Naive B cell (primary cell): ENCODE measurements around the gene LHX5. TPM values are rescaled to one million over a fixed set of nuclear protein-coding genes. Genes with fewer than 3 reads are reported as not detected.

Source experiments
- ATAC-seq, 2 donors: fragments of 150-1000 bp; cut with Tn5 transposase; 2 replicates each; pipeline ENCODE4 v1.10.0; 2021; ENCODE audit warnings: low read depth in 2 of 2, mild to moderate bottlenecking in 2 of 2, moderate library complexity in 2 of 2
- DNase-seq: peaks from one replicate; pipeline ENCODE4 v3.0.0; 2022
- H3K27ac Mint-ChIP-seq, 6 donors: one replicate each; pipeline ENCODE4 v1.8.0; 2020 to 2022; ENCODE audit warnings: mild to moderate bottlenecking in 6 of 6, mixed read lengths in 6 of 6, moderate library complexity in 5 of 6, inconsistent platforms in 2 of 6
- H3K27me3 Mint-ChIP-seq, 3 donors: one replicate each; pipeline ENCODE4 v1.8.0; 2021 to 2022; ENCODE audit warnings: mixed read lengths in 3 of 3, mild to moderate bottlenecking in 1 of 3
- H3K36me3 Mint-ChIP-seq, 2 donors: one replicate each; pipeline ENCODE4 v1.8.0; 2020 to 2022; ENCODE audit warnings: mixed read lengths in 2 of 2, inconsistent platforms in 1 of 2, mild to moderate bottlenecking in 1 of 2
- H3K4me1 Mint-ChIP-seq, 3 donors: one replicate each; pipeline ENCODE4 v1.8.0; 2020 to 2022; ENCODE audit warnings: mixed read lengths in 3 of 3, inconsistent platforms in 1 of 3, mild to moderate bottlenecking in 1 of 3, moderate library complexity in 1 of 3
- H3K4me3 Mint-ChIP-seq, 8 donors: one replicate each; pipeline ENCODE4 v1.8.0; 2020 to 2022; ENCODE audit warnings: mild to moderate bottlenecking in 8 of 8, mixed read lengths in 8 of 8, moderate library complexity in 8 of 8, inconsistent platforms in 2 of 8
- H3K9me3 Mint-ChIP-seq, 7 donors: one replicate each; pipeline ENCODE4 v1.8.0; 2020 to 2022; ENCODE audit warnings: mixed read lengths in 7 of 7, mild to moderate bottlenecking in 5 of 7, inconsistent platforms in 2 of 7, moderate library complexity in 1 of 7
- polyA plus RNA-seq, 6 donors: library from polyadenylated mRNA; unstranded; fragments of 300-500 nt; fragmentation: Illumina TruSeq; gene quantifications; one replicate each; pipeline ENCODE4 v1.2.3, GENCODE V29; 2021; ENCODE audit warnings: low read depth in 6 of 6

Gene LHX5
- polyA plus RNA-seq, 6 donors from 2014 or later, result not detected

- Mint-ChIP-seq H3K36me3 (no peaks in the 10 kb centered on the region), H3K27me3 (peaks cover 8 to 34% (median 31%) of the 10 kb centered on the region in 3 donors), H3K9me3 (peaks cover 0 to 4% (median 0%) of the 10 kb centered on the region in 7 donors), H3K4me3 (peak overlapping the region in 1 of 8 donors; percentile 61), H3K27ac (peak overlapping the region in 1 of 6 donors; percentile 71), H3K4me1 (peaks cover 11 to 23% (median 20%) of the 10 kb centered on the region in 3 donors)
- no peak for ATAC-seq
- DNase-seq, result no peak
These were observed 47.2 kb downstream of the LHX5 start for GRCh38 chr12:113424456-113424855.

GRCh38 chr12:113422886-113423669 is 48.6 kb downstream of the LHX5 start:
- H3K27ac Mint-ChIP-seq, result peak overlapping the region in 2 of 6 donors; percentile 30 to 91
- DNase-seq (no peak), ATAC-seq (no peak)
- no peaks in the 10 kb centered on the region for H3K9me3 Mint-ChIP-seq
- H3K4me1 Mint-ChIP-seq, result peaks cover 11 to 23% (median 20%) of the 10 kb centered on the region in 3 donors
- H3K4me3 Mint-ChIP-seq, result no peak overlapping the region
- peaks cover 8 to 22% (median 22%) of the 10 kb centered on the region in 3 donors for H3K27me3 Mint-ChIP-seq
- no peaks in the 10 kb centered on the region for H3K36me3 Mint-ChIP-seq

GRCh38 chr12:113422030-113422885 is 49.4 kb downstream of the LHX5 start, which contains the start of gene SDSL:
Gene SDSL (plus strand): TSS chr12:113422380. CDS start chr12:113427983, 5,603 bp downstream.
- Mint-ChIP-seq H3K27me3 (peaks cover 8 to 19% (median 19%) of the 10 kb centered on the region in 3 donors), H3K4me1 (peaks cover 11 to 23% (median 20%) of the 10 kb centered on the region in 3 donors), H3K9me3 (no peaks in the 10 kb centered on the region), H3K36me3 (no peaks in the 10 kb centered on the region), H3K27ac (peak within 1 kb of the TSS; percentile 22 to 93 (median 73)), H3K4me3 (peak within 1 kb of the TSS in 6 of 8 donors; percentile 39 to 69 (median 50))
- ATAC-seq, result peak; percentile 97
- peak; percentile 49 for DNase-seq

- DNase-seq, result no peak
- no peak for ATAC-seq
- Mint-ChIP-seq H3K4me3 (no peak overlapping the region), H3K27ac (peak overlapping the region in 3 of 6 donors; percentile 37 to 92 (median 91)), H3K27me3 (peaks cover 6 to 17% (median 16%) of the 10 kb centered on the region in 3 donors), H3K36me3 (no peaks in the 10 kb centered on the region), H3K4me1 (peaks cover 9 to 28% (median 24%) of the 10 kb centered on the region in 3 donors), H3K9me3 (no peaks in the 10 kb centered on the region)
These were observed 50.6 kb downstream of the LHX5 start for GRCh38 chr12:113420996-113421595.

- Mint-ChIP-seq H3K27me3 (peaks cover 5 to 21% (median 14%) of the 10 kb centered on the region in 3 donors), H3K36me3 (no peaks in the 10 kb centered on the region)
- ATAC-seq, result no peak
These were observed 53.3 kb downstream of the LHX5 start for GRCh38 chr12:113418213-113418879.

GRCh38 chr12:113416091-113416754 is 55.4 kb downstream of the LHX5 start:
- H3K4me3 Mint-ChIP-seq, result no peak overlapping the region
- DNase-seq (peak; percentile 6), ATAC-seq (peak; percentile 63 to 68)
- H3K27me3 Mint-ChIP-seq, result peaks cover 6 to 26% (median 23%) of the 10 kb centered on the region in 3 donors
- H3K4me1 Mint-ChIP-seq, result peaks cover 3 to 17% (median 11%) of the 10 kb centered on the region in 3 donors
- H3K36me3 Mint-ChIP-seq, result no peaks in the 10 kb centered on the region
- peak overlapping the region in 4 of 6 donors; percentile 31 to 72 (median 68) for H3K27ac Mint-ChIP-seq
- H3K9me3 Mint-ChIP-seq, result no peaks in the 10 kb centered on the region

More at GRCh38 chr12:113418213-113418879, 53.3 kb downstream of the LHX5 start:
- Mint-ChIP-seq H3K4me1 (peaks cover 9 to 29% (median 21%) of the 10 kb centered on the region in 3 donors), H3K4me3 (no peak overlapping the region), H3K27ac (peak overlapping the region in 1 of 6 donors; percentile 32), H3K9me3 (no peaks in the 10 kb centered on the region)
- no peak for DNase-seq

GRCh38 chr12:113414519-113415038 is 57.1 kb downstream of the LHX5 start:
- H3K36me3 Mint-ChIP-seq, result no peaks in the 10 kb centered on the region
- peaks cover 13 to 40% (median 38%) of the 10 kb centered on the region in 3 donors for H3K27me3 Mint-ChIP-seq
- DNase-seq (no peak), ATAC-seq (no peak)
- peaks cover 3 to 17% (median 11%) of the 10 kb centered on the region in 3 donors for H3K4me1 Mint-ChIP-seq
- H3K4me3 Mint-ChIP-seq, result no peak overlapping the region
- H3K9me3 Mint-ChIP-seq, result no peaks in the 10 kb centered on the region
- peak overlapping the region in 2 of 6 donors; percentile 13 to 88 for H3K27ac Mint-ChIP-seq

GRCh38 chr12:113413488-113413939 is 58.2 kb downstream of the LHX5 start:
- Mint-ChIP-seq H3K27ac (no peak overlapping the region), H3K36me3 (no peaks in the 10 kb centered on the region), H3K27me3 (peaks cover 14 to 41% (median 39%) of the 10 kb centered on the region in 3 donors), H3K4me3 (no peak overlapping the region), H3K9me3 (no peaks in the 10 kb centered on the region), H3K4me1 (peaks cover 3 to 17% (median 11%) of the 10 kb centered on the region in 3 donors)
- no peak for DNase-seq
- no peak for ATAC-seq

Other genes starting within 250 kb of the LHX5 start
- gene SLC8B1, start 136.8 kb downstream of the LHX5 start, polyA plus RNA-seq, result 10 to 100 TPM in 5 of 6 donors, 1 to 10 TPM in 1; 5.3 to 35.1 (median 14.6) TPM
- 1 to 10 TPM; 1.4 to 6.0 (median 2.6) TPM for gene PLBD2, start 113.3 kb downstream of the LHX5 start, polyA plus RNA-seq
- gene SDS, start 68.0 kb downstream of the LHX5 start, polyA plus RNA-seq, result not detected
- under 1 TPM in 2 of 6 donors, not detected in 4; 0.27 to 0.68 TPM for gene SDSL, start 49.5 kb downstream of the LHX5 start, polyA plus RNA-seq